DMS79 treated with DMSO at 0.1 percent for 48 hours (cell line): Measurements from ENCODE around the gene NRG2.
A peak's percentile ranks its signal among the peaks of the same experiment; 100 is the strongest.

Experiments used
- DNase-seq: peaks from one replicate; lab custom pipeline; 2025; lab: John Stamatoyannopoulos, UW

The NRG2 gene

DNA sequence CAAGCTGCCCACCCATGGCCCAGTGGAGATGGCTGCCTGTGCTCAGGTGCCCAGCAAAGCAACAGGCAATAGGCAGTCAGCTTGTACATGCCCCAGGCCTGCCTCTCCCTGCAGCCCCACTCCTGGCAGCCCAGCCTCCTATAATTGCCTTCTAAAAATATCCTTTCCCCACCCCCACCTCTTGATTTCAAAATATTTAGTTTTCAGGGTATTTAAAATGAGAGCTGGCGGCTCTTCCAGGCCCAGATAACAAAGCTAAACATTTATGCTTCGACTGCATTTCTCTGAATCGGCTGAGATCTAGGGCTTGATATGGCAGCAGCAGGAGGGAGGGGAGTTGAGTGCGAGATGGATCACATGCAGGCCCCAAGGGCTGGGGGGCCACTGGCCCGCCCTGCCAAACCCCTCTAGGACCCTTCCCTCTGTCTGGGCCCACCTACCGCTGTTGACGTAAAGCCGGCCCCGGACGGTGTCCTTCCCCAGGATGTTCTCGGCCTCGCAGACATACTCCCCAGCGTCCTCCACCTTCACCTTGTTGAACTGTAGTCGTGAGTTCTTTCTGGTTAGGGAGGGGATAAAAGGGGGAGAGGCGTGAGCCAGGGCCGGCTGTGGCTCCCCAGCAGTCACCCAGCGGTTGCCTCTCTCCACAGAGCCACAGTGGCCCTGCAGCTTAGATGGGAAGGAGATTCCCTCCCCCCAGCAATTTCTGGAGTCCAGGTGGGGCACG lies 162.5 kb downstream of the NRG2 start:
- DNase-seq, result no peak

DNA sequence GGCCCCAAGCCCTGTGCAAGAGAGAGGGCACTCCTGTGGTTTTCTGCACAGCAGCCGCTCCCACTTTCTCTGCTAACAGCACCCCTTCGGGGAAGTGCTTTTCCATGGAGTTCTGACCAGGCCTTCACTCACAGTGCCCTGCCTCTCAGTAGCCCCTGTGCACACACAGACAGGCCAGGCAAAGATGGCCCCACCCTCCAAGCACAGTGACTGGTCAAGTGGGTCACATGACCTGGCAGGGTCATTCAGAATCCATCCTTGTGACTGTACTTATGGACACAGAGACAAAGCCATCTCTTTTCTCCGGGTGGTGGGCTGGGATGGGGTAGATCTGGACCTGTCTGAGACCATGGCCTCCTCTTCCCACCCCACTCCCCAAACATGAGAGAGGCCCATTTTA lies 165.0 kb downstream of the NRG2 start:
- no peak for DNase-seq

DNA sequence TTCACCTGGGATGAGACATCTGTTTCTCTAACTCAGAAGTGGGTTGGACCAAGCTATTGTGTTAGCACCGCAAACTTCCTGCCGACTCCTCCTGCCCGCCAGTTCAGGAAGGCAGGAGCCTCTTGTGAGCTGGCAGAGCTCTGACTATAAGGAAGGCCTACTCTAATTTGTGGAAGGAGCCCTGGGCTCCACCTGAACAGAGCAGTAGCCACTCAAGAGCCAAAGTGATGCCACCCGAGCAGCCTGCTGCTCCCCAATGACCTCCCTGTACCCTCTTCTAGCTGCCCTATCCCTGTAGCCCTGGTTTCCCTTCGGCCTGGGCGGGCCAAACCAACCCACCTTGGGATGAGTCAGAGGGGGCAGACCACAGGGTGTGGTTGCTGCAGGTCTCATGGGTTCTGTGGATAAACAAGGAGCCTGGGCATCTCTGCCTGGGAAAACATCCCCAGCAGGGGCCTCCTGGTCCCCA lies 165.9 kb downstream of the NRG2 start:
- DNase-seq, result no peak

DNA sequence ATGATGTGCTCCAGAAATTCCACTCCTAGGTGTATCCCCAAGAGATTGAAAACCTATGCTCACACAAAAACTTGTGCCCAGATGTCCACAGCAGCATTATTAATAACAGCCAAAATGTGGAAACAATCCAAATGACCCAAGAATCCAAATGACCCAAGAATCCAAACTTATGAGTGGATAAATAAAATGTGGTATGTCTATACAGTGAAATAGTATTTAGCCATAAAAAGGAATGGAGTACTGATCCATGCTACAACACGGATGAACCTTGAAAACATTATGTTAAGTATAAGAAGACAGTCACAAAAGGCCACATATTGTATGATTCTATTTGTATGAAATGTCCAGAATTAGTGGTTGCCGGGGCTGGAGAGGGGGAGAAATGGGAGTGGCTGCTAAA lies 167.1 kb downstream of the NRG2 start:
- DNase-seq, result no peak

DNA sequence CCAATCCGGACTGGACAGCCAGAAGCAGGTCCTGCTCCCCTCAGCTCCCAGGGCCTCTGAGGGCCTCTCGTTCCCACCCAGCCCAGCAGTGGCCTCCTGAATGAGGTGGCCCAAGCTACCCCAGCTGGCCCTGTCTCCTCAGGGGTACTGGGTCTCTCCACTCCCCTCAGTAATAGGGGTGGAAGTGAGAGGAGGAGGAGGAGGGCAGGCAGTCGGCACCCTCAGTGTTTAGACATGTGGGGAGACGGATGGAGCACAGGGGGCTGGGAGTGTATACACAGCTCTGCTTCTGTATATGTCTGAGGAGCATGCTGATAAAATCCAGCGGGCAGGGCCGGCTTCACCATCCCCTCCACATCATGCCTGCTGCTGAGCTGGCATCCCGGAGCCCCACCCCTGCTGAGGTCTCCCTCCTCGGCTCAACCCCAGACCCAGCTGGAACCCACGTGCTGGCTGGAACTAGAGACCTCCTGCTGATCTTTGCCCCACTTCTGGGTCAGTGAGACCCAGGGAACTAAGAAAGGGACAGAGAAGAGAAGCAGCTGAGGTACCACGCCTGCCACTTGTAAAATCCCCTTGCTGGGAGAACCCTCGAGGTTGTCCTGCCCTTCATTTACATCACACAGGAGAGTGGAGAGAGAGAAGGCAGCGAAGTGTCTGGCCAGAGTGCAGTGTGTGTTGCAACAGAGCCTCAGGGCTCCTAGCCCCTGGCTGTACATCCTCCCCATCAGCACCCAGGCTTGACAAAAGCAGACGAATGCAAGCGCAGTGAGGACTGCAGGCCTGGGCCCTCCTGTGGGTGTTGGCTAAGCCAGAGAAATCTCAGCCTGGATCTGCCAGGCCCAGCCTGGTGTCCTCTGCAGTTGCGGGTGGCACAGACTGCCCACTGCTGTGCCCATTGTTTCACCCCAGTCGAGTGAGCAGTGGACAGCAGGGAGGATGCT lies 170.0 kb downstream of the NRG2 start:
- no peak for DNase-seq

DNA sequence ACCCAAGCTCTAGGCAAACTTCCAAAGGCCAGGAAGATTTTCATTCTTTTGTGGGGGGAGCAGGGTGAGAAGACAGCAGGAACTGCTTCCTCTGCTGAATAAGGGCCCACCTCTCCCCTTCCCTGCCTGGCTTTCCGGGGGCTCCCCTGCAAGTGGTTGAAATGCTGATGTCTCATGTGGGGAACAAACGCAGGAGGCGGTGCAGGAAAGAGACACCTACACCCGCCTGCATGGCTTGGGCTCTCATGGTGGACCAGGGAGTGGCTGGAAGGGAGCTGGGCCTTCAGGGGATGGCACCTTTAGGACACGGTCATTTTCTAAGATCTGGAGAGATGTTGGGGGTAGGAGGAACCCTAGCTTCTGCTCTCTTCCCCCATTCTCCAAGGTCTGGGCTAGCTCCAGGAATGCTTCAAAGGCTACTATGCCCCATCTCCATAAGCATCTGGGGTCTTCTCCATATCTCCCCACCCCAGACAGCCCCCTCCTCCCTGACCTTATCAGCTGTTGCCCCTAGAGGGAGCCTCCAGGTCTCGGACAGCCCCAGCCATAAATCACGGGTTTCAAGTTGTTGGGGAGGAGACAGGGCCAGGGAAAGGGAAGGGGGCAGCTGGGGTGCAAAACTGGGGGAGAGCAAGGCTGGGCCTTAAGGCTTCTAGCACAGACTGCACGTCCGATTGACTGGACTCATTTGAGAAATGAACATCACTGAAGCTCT lies 170.9 kb downstream of the NRG2 start:
- no peak for DNase-seq

DNA sequence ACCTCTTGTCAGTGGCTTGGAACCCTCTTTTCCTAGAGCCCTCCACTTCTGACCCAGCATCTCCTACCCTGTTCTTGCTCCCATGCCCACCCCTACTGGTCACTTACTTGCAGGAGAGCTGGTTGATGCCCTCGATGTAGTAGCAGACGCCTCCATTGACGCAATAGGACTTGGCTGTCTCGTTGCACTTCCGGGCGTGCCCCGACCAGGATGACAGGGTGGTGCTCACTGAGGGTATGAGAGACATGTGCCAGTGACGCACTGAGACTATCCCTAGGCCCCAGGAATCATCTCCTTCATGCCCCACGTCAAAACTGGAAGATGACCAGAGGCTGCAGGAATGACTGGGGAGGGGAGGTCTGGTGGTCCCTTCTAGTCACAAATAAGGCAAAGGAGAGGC lies 171.5 kb downstream of the NRG2 start:
- no peak for DNase-seq

DNA sequence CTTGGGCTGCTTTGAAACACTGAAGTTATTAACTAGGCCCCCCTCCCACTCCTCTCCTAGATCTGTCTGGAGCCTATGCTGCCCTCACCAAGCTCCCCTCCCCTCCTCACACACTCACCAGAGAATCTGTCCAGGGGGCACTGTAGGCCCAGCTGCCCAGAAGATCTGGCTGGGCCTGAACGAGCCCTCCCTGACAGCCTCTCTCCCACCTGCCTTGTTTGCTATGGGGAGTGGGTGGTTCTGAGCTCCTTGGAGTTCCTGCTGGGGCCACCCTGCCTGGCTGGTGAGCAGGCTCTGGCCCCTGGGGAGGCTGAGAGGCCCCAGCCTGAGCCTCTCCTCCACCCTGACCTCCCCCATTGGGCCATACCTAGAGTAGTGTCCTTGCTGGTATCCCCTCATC lies 172.4 kb downstream of the NRG2 start:
- no peak for DNase-seq

DNA sequence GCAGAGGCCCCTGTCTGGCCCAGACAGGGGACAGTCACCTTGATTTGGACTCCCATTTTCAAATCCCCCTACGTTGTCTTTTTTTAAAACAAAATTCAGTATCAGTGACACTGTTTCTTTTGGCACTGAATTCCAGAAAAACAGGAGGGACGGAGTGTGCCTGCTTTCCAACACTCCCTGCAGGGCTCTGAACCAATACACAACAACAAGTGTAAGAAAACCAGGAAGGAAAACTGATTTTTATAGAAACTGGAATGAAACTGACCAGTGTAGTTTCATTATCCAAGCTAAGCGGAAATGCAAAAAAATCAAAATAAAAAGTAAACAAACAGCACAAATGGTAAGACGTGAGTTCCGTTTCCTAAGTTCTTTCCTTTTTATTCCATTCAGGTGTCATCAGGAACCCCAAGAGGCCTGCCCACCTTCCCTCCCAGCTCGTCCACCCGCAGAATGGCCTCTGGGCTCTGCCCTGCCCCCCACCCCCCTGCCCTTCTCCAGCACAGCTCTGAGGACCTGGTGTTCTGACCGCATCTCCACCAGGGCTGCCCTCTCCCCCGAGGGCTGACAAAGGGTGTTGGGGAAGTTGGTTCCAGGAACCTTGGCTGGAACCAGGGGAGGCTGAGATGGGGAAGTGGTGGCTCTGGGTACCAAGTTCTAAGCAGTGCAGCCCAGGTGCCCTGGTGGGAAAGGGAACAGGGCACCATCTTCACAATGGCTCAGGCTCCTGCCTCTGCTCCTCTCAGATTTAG lies 173.9 kb downstream of the NRG2 start:
- no peak for DNase-seq

DNA sequence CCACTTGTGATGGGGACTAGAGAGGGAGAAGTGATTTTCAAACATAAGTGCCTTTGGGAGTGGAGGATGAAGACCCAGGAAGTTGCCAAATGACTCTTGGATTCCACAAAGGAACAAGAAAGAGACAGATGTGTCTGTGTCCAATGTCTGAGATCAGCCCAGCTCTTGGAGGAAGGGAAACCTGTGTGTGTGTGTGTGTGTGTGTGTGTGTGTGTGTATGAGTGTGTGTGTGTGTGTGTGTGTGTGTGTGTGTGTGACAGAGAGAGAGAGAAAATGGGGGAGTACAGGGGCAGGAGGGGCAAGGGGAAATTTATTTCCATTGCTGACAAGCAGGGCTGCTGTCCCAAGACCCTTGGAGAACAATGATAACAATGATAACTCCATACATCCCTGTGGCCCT lies 175.5 kb downstream of the NRG2 start:
- DNase-seq, result no peak

DNA sequence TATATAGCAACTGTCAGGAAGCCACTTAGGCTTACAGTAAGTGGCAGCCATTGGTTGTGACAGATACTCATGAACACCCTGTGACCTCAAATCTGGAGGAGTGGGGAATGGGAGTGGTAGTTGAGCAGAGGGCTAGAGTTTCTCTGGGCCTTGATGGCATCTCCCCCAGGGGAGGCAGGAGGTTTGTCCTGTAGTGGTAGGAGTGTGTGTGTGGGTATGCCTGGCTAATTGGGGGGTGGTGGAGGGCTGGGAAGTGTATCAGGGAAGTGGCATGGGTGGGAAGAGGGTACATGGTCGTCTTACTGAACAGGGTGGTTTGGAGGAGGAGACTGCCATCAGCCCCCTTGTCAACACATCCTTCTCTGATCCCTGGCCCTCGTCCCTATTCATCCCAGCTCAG lies 176.0 kb downstream of the NRG2 start:
- DNase-seq, result no peak

DNA sequence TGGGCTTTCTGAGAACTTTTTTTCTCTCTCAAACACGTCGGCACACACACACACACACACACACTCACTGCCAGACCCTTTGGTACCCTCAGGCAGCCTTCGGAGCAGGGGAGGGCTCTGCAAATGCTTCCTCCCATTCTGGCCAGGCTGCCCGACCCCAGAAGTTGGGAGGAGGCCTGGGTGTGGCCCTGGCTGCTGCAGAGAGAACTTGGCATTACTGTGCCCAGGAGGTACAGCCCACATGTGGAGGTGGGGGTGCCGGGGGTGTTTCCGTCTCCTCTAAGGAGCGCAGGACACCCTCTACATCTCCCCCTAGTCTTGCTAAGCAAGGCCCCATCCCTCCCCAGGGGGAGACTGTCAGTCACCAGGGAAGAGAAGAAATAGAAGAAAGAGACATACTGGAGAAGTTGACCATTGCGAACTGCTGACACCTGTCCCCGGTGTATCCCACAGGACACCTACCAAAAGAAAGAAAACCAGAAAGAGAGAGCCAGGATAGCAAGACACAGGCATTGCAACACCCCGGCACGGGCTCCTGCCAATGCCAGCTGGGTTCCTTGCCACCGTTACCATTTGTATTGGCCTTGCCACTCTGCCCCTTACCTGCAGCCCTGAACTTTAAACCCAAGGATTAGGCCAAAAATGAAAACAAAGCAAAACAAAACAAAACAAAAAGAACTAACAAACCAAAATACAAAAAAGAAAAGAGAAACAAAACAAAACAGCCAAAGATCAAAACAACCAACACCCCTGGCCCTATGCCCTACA lies 178.2 kb downstream of the NRG2 start:
- DNase-seq, result no peak

DNA sequence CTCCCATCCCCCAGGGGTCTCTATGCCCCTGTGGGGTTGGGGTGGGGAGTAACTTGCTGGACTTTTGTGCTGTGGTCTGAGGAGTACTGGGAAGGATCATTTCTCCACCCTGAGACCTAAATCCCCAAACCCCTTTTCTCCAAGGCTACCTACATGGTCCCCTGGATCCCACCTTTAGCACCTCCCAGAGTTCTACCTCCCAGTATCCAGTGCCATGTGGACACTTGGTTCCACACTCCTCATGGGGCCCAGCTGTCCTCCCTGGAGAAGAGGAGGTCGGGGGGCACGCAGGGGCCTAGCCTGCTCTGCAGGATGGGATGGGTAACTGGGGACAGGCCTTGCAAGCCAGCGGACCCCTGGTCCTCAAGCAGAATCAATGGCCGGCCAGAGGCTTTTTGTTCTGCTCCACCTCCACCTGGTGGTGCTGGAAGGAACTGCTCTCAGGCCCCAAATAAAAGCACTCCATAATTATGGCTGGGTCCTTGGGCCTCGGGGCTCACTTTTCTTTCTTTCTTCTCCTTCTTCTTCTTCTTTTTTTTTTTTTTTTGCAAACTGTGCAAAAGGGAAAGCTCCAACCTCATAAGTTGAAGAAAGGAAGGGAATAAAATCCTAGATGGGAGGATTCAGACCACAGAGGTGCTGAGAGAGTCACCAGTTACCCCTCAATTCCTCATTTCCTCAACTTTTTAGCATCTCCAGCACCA lies 179.1 kb downstream of the NRG2 start:
- peak; percentile 4 for DNase-seq

DNA sequence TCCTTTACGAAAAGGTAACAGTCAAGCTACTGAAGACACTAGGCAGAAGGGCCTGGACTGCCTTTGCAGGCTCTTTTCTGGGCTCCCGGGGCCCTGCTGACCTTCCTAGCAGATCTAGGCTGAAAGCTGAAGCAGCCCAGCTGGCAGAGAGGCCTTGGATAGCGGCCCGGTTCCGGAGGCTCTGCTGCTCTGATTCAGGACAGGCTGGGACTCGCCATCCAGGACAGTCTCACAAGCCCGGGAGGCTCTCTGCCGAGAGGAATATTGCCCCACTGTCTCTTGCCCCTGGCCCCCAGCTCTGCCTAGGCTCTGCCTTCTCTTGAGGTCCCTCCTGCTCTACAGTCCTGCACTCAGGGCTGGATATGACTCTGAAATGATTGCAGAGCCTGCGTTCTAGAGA lies 179.7 kb downstream of the NRG2 start:
- DNase-seq, result no peak

DNA sequence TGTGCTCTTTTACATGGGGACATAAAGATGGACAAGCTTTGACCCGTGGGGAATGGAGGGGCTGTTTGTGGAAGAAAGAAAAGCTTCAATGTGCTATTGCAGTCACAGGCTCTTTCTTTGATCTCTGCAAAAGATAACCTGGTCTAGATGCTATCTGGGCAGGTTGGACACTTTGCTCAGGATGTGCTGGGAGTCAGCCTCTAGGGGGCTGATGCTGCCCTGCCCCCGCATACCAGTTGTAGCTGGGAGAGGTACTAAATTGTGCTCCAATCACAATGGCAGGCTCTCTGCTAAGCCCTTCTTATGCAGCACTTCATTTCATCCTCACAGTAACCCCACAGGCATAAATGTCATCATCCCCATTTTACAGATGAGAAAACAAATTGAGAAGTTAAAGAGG lies 180.3 kb downstream of the NRG2 start:
- DNase-seq, result no peak

DNA sequence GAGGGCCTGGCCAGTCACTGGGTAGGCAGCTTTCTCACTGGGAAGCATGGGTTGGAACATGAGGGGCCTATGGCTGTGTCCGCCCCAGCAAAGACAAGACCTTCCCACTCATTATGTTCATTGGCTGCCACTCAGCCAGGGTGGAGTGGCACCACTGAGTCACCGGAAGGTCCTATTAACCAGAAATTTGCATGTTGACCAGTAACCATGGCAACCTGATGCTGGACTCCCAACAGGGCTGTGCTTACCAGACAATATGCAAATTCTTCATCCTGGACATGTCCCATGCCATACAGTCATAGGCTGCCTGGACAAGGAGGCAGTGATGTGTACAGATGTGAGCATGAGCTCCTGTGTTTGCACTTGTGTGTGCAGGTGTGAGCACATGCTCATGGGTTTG lies 180.8 kb downstream of the NRG2 start:
- no peak for DNase-seq

DNA sequence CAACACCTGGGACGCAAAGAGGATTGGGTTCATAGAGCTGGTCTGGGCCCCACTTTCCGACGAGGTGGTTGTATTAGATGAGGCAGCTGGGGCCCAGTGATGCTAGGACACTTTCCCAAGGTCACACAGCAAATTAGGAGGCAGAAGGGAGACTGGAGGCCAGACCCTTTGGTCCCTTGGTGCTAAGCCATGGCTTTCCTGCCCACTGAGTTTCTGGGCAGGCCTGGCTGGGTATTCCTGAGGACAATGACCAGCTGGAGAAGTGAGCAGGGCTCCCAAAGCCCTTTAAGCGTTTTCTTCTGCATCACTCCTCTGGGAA lies 181.3 kb downstream of the NRG2 start:
- no peak for DNase-seq

DNA sequence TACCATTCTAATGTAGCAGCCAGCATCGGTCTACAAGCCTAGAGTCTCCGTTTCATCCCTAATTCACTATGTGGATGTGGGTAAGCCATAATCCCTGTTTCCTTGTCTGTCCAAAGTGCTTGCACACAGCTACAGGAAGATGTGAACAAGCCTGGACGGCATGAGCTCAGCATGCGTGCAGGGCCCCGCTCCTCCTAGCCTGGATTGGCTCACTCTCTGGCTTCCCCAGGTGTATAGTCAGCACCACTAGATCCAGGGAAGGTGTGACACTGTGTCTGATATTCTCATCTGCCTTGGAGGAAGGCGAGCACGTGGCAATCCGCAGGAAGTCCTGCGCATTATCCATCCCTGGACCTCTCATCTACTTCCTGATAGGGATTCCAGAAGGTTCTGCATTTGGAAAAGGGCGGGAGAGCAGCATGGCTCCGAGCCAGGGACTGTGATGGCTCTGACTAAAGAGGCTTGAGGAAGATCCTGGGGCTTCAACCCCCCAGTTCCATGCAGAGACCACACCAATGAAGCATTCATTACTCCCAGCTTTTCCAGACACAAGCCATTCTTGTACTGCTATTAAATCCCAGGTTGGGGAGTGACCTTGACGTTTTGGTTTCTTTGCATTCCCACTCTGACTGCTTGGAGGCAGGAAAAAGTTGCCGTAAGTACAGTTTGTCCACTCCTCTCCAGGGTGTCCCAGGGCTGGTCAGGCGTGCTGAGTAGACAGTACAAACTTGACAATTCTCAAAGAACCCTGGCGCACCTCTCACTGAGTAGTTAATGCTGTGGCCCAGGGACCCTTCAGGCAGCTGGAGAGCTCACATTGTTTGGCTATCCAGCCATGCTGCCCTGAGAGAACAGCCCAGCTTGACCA lies 181.8 kb downstream of the NRG2 start:
- no peak for DNase-seq

DNA sequence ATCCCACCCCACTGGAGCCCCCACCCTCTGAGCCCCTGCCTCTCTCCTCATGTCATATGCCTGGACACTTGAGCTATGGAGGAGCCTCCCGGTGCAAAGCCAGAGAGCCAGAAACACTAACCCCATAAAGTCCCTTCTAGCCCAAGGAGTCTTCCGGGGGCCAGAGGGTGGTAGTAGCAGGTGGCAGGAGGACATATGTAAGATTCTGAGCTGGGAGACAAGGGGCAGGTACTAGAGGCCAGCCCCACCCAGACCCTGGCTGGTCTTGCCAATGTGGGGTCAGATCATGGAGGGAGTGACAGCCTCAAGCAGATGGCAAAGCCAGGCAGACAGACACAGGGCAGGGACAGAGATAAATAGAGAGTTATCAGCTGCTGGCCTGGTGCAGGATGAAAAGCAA lies 184.1 kb downstream of the NRG2 start:
- no peak for DNase-seq

DNA sequence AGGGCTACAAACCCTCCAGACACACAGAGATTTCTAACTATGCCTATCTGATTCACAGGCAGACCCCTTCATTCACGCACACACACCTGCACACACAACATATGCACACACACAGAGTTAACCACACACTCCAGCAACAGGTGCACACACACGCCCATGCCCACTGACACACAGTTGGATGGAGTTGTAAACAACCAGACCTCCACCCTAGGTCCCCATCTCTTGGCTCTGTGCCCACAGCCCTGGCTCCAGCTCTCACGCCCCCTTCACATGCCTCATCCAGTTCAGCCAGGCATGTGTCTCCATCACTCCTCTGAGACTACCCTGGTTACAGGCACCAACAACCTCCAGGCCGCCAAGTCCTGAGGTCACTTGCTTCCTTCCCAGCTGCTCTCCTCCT lies 186.4 kb downstream of the NRG2 start:
- DNase-seq, result peak; percentile 77
